ENCODE measurements around the gene ADAMTS5.

GRCh38 chr21:26920055-26920454 is 46.8 kb downstream of the ADAMTS5 start:
- TF ChIP-seq CTCF (IDR thresholded peaks at IDR 0.05; ENCODE audit: control extremely low read depth in 1 of 3, insufficient read depth in 1 of 3, low read depth in 1 of 3, low read length in 3 of 3) (no peak), USF2 (IDR thresholded peaks at IDR 0.05; ENCODE audit: low read length) (no peak), GABPA (IDR thresholded peaks at IDR 0.05; ENCODE audit: borderline replicate concordance, insufficient read depth, low read length) (no peak), SRF (IDR thresholded peaks at IDR 0.05; ENCODE audit: low read depth, low read length) (no peak), POLR2AphosphoS5 (IDR thresholded peaks at IDR 0.05; ENCODE audit: low read depth, low read length) (no peak), FOSL1 (IDR thresholded peaks at IDR 0.05; ENCODE audit: insufficient read depth, low read depth, low read length) (no peak), POLR2A (IDR thresholded peaks at IDR 0.05; ENCODE audit: control extremely low read depth in 1 of 2, low read depth in 2 of 2, low read length in 2 of 2) (no peak), RFX5 (IDR thresholded peaks at IDR 0.05; ENCODE audit: borderline replicate concordance, low read depth, low read length) (no peak), EP300 (IDR thresholded peaks at IDR 0.05; ENCODE audit: borderline replicate concordance in 1 of 2, low read depth in 2 of 2, low read length in 2 of 2) (no peak), TBP (IDR thresholded peaks at IDR 0.05; ENCODE audit: low read depth, low read length) (no peak)

Data from H1 (cell line).